GM21723 (cell line): ENCODE data around the gene AK3.

Source experiments
- ATAC-seq: cut with Tn5 transposase; IDR thresholded peaks from one replicate; pipeline ENCODE4 v1.9.1; 2021; ENCODE audit warnings: mild to moderate bottlenecking, moderate library complexity; ENCODE audit not compliant: unreplicated experiment

Gene AK3

GRCh38 chr9:4709380-4709779 is 31.6 kb downstream of the AK3 start:
- ATAC-seq: no peak

- no peak for ATAC-seq
These were observed 33.9 kb downstream of the AK3 start for GRCh38 chr9:4706971-4707622.

DNA sequence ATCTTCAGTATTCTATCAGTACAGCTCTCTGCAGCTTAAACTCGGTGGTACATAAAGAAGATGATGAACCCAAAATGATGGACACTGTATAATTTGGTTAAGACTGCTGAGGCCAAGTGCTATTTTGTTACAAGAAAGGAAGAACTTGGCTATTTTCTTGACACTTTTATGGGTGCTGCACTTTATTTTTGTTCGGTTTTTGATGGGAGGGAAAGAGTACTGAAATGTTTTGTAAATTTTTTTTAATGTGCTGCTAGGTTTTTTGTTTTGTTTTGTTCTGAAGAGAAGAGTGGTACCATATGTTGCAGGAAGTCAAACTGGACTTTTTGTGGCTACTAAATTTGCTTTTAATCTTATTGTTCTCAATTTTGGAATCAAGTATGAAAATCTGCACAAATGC is 35.0 kb downstream of the AK3 start:
- ATAC-seq: no peak

- ATAC-seq: no peak
These were observed 36.9 kb downstream of the AK3 start for GRCh38 chr9:4704129-4704528.

GRCh38 chr9:4701526-4701925 is 39.5 kb downstream of the AK3 start:
- no peak for ATAC-seq

DNA sequence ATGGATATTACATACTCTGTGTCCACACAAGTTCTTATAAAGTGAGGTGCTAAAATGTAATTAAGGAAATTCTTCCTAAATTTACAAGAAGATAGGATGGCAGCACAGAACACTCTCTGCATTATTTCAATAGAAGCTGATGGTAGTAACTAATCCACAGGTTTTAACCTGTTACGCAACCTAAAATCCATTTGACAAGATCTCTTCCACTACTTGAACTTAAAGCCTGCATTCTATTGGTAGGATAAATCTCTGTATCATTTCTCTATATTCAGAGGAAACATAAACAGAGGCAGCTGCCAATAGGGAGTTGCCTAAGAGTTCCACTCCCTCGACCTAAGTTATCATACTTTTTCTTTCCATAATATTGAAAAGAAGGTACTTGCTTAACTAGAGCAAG is 40.1 kb downstream of the AK3 start:
- ATAC-seq: no peak

- ATAC-seq: no peak
These were observed 40.9 kb downstream of the AK3 start for GRCh38 chr9:4700091-4700490.

GRCh38 chr9:4691795-4692194 is 49.2 kb downstream of the AK3 start:
- no peak for ATAC-seq

GRCh38 chr9:4690144-4690543 is 50.9 kb downstream of the AK3 start:
- peak; percentile 60 for ATAC-seq

DNA sequence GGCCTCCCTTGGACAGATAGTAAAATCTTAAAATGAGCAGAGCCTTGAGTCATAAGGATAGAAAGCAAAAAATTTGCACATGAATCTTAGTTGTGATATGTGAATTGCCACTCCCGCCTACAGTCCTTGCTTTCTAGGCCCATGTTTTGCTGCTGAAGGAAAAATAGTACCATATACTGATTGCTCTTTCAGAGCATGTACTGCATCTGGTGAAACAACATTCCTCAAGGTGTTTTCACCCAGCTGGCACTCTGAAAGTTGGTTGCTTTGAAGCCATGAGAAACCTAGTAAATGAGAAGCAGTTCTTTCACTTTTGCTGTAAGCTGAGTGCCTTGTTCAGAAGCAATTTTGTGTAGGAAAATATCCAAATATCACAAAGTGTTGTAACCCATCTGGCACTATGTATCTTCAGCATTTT is 51.3 kb downstream of the AK3 start:
- ATAC-seq: peak; percentile 68

DNA sequence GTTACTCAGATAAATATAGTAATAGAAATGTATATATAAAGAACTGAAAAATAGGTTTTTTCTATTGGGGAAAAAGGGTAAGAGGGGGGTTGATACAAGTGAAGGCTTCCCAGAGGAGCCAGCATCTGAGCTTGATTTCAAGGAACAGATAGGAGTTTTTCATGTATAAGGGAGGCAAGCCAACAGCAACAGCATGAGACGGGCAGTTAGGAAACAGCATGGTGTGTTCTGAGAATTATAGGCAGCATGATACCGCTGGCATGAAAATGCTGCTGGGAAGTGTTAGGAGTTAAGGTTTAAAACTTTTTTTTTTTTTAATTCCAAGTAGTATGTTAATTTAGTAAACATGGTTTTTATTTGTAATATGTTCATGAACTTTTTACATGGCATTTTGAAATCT is 52.0 kb downstream of the AK3 start:
- no peak for ATAC-seq

- ATAC-seq: no peak
These were observed 54.4 kb downstream of the AK3 start for GRCh38 chr9:4686584-4686983.

- no peak for ATAC-seq
These were observed 54.9 kb downstream of the AK3 start for GRCh38 chr9:4686112-4686511.

- no peak for ATAC-seq
These were observed 56.2 kb downstream of the AK3 start for GRCh38 chr9:4684820-4685219.

- no peak for ATAC-seq
These were observed 60.3 kb downstream of the AK3 start for GRCh38 chr9:4680750-4681149.

DNA sequence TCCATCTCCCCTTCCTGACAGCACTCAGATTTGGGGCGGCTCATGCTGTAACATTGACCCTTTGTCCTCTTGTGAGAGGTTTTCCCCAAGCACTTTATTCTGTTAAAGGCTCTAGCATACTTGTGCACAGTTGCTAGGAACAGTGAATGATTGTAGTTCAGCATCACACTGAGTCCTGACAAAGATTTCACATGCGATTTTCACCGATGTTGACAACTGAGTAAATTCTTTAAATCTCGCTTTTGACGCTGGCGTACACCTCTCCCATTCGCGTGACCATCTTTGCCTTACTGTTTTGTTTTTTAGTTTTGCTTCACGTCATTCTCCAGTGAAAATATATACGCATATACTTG is 60.9 kb downstream of the AK3 start:
- no peak for ATAC-seq

GRCh38 chr9:4679268-4680172 is 61.5 kb downstream of the AK3 start, which contains the start of gene CDC37L1:
CDC37L1 (plus strand) TSS chr9:4679569; CDS start chr9:4679768, 199 bp downstream.
- ATAC-seq: peak; percentile 95

DNA sequence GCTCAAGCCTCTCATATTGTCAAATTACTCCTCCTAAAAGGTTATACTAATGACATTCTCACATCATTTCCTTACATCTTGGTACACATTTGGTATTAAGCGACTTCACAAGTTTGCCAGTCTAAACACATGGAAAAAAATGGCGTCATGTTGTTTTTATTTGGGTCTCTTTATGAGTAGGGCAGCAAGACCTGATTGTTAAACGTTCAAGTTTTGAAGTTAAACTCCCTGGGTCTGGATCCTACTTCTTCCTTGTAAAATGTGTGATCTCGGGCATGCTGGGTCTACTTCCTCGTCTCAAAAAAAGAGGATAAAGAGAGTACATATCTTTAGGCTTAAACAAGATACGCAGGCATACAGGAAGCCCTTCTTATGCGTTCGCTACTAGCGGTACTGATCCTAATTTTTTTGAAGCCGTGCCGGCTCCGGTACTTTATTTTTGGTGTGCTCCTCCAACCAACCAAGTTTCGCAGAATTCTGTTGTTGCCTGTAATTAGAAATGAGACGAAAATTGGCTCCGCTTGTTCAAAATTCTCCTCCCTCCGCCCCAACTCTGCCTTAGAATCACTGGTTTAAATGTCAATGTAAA is 62.2 kb downstream of the AK3 start:
- peak; percentile 18 for ATAC-seq

- no peak for ATAC-seq
These were observed 63.6 kb downstream of the AK3 start for GRCh38 chr9:4677392-4677791.

DNA sequence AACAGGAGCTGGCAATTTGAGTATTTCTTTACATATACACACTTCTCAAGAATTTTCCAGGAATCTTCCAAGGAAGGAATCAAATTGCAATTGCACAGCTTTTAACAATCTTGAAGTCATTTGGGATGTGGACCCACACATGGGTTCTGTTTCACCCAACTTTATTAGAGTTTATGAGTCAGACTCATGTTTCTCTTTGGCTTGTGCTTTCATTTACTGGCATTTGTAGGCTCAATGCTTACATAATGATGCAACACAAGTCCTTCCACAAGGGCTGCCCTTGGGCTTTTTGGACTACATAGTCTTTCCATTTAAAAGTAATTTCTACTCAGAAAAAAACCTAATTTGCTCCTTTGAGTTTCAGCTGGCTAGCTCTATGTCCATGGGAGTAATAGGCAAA is 66.2 kb downstream of the AK3 start:
- ATAC-seq: no peak

DNA sequence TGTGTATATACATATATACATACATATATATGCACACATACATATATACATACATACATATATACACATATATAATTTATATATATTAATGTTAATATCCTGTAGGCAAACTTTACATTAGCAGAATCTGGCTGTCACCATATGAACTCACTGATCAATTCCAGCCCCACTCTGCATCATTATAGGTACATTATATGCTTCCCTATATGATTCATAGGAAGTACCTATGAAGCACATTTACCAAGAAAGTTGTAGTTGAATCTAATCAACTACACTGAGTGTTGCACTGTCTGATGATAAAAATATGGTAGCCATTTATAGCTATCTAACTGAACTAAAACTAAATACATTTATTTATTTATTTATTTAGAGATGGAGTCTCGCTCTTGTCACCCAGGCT is 69.3 kb downstream of the AK3 start:
- ATAC-seq: no peak

DNA sequence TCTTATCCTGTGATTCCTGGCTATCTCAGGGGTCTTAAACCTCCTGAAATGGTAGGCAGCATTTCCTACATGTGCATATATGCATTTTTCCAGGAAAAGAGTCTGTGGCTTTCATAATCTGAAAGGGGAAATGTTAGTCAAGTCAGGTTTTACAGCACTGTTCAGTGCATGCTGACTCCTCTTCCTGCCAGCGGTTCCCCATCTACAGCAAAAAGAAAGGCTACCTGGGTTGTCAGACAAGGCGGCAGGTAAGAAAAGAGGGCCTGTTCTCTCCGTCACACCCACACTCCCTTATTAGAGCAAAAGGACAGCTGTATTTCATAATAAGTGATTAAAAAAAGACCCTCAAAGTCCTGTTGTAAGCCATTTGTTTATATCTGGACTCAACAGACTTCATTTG is 70.4 kb downstream of the AK3 start:
- no peak for ATAC-seq
